Anterior cingulate cortex (tissue), 58 donors: ENCODE data around the gene VAV3.
"Not testable (repeated sequence)": the region's sequence is repeated elsewhere in the genome, so short reads cannot be mapped to it uniquely, and the experiment has no call there.

Experiments
- DNase-seq, 58 donors: peaks; one replicate each; lab custom pipeline; 2025; lab: John Stamatoyannopoulos, UW

VAV3 gene

DNA sequence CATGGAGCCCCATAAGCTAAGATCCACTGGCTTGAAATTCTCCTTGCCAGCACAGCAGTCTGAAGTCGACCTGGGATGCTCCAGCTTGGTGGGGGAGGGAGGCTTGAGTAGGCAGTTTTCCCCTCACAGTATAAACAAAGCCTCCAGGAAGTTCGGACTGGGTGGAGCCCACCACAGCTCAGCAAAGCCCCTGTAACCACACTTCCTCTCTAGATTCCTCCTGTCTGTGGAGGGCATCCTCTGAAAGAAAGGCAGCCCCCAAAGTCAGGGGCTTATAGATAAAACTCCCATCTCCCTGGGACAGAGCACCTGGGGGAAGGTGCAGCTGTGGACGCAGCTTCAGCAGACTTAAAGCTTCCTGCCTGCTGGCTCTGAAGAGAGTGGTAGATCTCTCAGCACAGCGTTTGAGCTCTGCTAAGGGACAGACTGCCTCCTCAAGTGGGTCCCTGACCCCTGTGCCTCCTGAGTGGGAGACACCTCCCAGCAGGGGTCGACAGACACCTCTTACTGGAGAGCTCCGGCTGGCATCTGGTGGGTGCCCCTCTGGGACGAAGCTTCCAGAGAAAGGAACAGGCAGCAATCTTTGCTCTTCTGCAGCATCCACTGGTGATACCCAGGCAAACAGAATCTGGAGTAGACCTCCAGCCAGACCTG, 120.3 kb downstream of the VAV3 start:
- not testable (repeated sequence) for DNase-seq

DNA sequence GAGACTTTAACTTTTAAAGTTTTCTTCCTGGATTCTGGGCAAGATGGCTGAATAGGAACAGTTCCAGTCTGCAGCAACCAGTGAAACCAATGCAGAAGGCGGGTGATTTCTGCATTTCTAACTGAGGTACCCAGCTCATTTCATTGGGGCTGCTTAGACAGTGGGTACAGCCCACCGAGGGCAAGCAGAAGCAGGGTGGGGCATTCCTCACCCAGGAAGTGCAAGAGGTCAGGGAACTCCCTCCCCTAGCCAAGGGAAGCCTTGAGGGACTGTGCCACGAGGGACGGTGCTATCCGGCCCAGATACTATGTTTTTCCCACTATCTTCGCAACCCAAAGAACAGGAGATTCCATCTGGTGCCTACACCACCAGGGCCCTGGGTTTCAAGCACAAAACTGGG, 121.0 kb downstream of the VAV3 start:
- DNase-seq = no peak

DNA sequence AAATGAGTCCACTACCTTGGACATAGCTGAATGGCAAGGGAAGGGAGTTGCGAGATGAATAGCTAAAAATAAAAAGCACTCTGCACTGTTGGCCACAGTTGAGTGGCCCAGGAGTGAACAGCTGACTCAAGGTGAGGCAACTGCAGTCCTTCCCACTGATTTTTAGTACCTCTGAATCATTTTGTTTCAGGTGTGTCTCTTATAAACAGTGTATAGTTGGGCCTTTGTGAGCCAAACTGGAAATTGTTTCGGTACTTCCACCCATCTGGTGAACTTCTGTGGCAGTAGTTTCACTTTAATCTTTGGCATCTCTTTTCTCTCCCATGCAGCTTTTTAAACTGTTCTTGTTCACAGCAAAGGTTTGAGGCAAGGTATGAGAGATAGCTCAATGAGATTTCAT, 122.7 kb downstream of the VAV3 start:
- no peak for DNase-seq

DNA sequence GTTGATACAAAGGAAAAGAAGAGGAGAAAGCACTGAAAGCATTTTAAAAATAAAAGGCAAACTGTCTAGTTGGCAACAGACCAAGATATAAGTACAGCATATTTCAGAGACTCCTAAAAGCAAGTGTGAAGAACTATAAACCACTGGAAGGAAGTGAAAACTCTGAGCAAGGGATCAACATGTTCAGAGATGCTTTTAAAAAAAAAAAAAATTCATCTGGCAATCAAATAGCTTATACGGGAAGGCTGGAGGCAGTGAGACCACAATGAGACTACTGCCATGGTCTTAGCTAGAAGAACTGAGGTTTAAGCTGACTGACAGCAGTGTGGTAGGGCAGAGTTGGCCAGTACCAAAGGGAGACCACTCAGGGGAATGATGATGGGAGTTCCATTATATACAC, 124.3 kb downstream of the VAV3 start:
- peak in 1 of 58 donors; percentile 4 for DNase-seq

DNA sequence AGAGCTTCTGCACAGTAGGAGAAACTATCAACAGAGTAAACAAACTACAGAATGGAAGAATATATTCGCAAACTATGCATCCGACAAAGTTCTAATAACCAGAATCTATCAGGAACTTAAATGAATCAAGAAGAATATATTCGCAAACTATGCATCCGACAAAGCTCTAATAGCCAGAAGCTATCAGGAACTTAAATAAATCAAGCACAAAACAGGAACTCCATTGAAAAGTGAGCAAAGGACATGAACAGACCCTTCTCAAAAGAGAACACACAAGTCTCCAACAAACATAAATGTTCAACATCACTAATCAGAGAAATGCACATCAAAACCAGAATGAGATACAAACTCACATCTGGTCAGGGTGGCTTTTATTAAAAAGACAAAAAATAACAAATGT, 126.9 kb downstream of the VAV3 start:
- no peak for DNase-seq

DNA sequence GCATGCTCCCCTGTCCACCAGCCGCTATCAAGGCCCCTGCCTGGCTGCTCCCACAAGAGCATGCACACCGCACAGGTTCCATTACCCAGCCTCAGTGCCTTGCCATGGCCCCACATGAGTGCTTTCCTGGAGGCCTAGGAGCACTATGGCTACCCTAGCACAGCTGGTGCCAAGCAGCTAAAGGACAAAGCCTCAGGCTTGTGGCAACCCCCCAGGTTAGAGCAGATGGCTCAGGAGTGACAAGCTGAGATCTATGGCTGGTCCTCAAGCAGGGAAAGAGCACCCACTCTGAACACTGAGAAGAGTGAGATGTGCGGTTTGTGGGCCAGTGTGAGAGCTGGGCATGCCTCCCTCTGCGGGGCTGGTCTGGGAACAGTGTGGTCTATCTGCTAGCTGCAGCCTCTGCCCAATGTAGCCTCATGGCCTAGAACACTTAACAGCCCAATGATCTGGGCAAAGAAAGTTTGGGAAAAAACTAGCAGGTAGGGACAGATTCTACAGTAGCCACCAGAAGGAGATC, 129.8 kb downstream of the VAV3 start:
- DNase-seq = no peak

DNA sequence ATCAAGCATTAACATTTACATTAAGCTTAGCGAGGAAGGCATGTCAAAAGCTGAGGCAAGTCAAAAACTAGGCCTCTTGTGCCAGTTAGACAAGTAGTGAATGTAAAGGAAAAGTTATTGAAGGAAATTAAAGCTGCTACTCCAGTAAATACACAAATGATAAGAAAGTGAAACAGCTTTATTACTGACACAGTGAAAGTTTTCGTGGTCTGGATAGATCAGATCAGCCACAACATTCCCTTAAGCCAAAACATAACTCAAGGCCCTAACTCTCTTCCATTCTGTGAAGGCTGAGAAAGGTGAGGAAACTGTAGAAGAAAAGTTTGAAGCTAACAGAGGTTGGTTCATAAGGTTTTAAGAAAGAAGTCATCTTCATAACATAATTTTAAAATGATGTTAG, 131.9 kb downstream of the VAV3 start:
- DNase-seq = no peak

DNA sequence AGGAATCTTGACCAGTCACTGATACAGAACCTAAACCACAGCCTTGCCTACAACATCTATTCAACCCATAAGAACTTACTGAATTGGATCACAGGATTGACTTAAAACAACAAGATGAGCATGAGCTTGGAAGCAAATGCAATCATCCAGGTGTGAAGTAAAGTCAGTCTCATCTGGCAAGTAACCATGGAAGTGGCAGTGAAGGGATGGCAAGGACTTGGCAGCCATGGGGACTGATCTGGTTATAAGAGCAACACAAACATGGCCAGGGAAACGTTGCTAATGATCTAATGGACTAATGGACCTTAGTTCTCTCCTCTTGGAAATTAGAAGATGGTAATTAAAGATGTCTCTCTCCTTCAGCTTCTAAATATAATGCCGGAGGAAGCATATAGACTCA, 133.1 kb downstream of the VAV3 start:
- DNase-seq = no peak

DNA sequence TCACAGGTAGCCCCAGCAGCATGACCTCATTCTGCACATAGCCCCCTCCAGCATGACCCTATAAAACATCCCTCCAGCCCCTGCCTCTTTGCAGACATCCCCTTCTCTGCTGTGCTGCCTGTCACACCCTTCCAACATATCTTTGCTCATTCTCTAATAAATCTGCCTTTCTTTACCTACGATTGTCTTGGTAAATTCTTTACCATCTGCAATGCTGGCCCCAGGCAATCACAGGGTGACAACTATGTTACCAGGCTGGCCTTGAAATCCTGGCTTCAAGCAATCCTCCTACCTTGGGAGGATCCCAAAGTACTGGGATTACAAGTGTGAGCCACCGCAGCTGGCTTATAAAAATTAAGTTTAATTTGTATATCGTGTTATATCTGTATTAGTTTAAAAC, 134.5 kb downstream of the VAV3 start:
- no peak for DNase-seq

DNA sequence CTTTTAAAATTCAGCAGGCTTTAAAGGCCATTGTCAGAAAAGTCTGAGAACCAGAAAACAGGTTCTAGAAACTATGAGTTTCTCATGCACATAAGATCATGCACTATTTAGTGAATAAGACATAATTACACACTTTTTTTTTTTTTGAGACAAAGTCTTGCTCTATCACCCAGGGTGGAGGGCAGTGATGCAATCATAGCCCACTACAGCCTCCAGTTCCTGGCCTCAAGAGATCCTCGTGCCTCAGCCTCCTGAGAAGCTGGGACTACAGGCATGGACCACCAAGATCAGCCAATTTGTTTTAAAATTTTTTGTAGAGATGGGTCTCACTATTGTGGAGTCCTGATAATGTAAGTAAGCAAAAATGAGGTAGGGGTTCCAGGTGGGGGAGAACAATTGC, 134.9 kb downstream of the VAV3 start:
- DNase-seq = no peak

DNA sequence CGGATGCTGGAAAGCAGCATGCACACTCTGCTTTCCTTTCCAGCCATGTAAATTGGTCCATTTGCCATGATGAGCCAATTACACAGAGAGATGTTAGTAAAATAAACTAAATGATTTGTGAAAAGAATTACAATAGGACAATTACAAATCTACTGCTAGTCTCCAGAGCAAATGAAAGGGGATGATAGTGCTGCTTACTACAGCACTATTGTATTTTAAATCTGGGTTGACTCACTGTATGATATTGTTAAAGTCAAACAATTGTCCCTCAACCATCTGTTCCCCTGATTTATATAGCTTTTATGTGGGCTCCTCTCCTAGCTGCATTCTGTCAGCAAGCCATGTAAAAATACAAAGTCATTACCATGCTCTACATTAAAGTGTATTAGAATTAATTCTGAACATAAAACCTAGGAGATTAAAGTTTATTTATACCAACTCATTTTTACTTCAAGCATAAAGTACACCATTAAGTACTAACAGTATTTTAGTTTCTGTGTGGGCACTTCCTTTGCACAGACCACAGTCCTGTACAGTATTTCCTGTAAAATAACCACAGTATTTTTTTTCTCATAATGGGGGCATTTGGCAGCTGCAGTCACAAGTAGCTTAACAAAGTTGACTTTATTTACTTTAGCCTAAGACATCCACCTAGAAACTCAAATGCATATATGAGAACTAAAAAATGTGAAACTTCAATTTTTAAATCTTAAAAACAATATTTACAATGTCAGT, 135.8 kb downstream of the VAV3 start:
- no peak for DNase-seq

DNA sequence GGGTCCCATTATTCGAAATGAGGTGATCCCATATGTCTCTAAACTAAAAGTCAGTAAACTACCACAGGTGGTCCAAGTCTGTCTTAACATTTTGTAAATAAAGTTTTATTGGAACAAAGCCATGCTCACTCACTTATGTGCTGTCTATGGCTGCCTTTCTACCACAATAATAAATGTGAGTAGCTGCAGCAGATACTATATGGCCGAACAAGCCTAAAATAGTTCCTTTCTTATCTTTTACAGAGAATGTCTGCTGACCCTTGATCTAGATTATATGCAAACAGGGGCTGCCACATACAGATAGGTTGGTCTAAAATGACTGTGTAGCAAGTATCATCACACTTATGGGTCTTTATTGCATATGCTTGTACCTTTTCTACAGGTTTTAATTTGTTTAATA, 140.0 kb downstream of the VAV3 start:
- DNase-seq = no peak

DNA sequence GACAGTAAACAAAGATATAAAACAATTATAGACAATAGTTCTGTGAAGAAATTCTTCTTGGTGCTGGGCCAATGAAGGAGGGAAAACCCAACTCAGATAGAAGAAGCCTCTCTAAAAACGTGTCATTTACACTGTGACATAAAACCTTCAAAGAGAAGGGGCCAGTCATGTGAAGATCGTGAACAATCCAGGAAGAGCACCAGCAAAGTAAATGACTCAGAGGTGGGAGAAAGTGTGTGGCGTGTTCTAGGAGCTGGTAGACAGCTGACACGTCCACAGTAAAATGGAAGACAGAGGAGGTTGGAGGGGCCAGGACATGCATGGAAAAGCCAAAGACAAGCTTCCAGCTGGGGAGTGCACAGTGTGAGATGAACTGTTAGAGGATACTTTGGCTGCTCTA, 143.6 kb downstream of the VAV3 start:
- DNase-seq = no peak

DNA sequence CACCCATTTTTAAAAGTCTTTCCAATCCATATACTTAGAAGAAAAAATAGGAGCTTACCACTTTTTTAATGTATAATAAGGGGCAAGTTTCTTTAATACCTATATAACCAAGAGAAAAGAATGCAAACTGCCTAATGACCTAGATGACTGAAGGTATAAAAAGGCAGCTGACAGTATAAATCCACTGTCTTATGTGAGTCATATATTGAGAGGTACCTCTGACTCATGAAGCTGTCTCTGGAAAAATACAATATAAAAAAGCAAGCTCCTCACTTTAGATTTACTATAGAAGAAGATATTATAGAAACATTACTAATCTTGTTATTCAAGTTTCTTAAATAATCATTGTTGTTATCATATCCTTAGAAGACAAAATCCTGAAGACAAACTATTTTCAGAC, 144.2 kb downstream of the VAV3 start:
- DNase-seq = no peak

DNA sequence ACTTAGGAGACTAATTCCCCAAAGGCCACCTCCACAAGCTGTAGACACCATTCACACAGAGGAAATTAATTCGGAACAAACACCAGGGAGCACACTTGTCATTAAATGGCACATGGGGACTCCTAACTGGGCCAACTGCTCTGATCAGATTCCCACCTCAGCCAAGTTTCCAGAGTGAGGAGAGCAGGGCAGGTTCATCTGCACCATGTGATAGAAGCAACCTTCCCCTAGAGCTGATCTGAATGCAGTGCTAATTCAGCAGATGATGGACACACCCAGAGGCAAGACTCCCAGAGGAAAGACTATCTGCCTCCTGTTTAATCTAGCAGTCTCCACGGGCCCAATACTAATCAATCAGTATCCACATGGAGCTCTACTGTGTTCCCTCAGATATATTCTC, 147.0 kb downstream of the VAV3 start:
- no peak for DNase-seq

DNA sequence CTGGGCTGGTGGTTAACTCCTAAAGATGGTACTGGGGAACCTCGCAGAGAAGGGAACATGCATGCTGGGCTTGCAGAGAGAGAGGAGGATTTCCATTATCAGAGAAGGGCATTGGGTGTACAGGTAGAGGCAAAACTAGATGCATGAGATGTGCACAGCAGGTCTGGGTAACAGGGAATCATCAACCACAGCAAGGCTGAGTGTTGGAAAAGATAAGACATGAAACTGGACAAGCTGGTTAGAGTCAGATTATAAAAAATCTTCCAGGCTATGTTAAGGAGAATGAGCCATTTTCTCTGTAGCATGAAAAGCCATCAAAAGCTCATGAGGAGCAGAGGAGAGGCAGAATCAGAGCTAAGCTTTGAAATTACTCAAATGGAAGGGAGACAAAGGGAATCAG, 147.8 kb downstream of the VAV3 start:
- DNase-seq = no peak

DNA sequence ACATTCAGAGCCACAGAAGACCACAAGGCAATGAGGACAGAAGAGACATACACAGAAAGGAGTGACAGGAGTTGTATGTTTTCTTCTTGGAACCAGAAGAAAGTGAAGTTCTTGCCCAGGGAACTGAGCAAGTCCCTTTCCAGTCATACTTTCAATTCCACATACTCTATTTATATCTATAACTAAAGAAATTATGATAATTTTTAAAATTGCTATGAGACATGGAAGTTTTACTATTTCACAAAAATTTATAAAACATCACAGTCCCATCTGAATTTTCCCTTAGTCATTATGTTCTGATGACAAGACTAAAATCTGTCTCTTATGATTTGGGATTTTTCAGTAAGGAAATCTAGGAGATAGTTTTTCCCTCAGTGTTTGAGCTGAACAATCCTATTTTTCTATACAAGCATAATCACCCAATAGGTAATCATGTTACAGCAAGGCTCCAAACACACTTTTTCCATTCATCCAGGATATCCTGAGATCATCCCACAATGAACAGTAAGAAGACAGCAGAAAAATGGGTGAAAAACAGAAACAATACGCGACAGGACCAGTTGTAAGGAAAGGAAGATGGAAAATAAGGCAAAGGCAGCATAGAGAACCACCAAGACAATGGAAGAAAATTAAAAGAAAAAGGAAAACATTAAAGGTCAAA, 154.6 kb downstream of the VAV3 start:
- DNase-seq = no peak

DNA sequence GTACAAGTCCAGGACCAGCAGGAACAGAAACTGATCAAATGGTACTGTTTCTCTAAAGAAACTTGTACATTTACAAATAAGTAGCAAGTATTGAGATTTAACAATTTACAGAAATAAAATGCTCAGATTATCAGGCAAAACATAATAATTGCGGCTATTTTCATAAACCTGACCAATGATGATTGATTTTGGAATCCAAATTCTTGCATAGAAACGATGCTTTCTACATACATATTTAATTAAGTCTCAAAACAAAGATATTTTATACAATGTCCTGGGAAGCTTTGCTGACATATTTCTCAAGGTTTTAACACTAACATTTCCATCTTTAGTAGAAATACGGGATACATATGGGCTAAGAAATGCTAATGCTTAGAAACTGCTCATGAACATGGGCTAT, 157.1 kb downstream of the VAV3 start:
- no peak for DNase-seq

DNA sequence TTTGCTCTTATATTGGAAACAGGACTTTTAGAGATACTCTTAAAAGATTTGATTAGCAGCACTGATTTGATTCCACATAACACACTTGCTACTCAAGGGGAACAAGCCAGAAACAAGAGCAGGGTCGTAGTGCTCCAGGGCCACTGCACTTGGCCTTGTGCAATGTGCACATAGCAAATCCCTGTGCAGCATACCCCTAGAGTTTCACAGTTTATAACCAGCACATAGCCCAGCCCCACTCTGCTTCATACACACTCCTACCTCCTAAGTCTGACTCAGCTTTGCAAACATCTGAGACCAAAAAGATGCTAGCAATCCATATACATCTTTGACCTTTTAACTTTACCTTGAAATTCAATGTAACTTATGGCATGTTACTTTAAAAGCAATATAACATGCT, 157.6 kb downstream of the VAV3 start:
- DNase-seq = no peak

DNA sequence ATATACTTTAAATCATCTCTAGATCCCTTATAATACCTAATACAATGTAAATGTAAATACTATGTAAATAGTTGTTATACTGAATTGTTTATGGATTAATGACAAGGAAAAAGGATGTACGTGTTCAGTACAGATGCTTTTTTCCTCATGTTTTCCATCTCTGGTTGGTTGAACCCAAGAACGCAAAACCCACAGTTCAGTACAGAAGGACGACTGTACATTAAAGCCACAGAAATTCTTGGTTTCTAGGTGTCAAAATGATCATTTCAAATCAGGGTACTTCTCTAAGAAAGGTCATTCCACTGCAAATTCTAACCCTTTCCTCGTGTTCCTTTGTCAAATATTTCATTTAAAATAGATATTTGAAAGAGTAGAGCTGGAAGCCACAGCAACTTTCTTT, 158.1 kb downstream of the VAV3 start:
- no peak for DNase-seq

DNA sequence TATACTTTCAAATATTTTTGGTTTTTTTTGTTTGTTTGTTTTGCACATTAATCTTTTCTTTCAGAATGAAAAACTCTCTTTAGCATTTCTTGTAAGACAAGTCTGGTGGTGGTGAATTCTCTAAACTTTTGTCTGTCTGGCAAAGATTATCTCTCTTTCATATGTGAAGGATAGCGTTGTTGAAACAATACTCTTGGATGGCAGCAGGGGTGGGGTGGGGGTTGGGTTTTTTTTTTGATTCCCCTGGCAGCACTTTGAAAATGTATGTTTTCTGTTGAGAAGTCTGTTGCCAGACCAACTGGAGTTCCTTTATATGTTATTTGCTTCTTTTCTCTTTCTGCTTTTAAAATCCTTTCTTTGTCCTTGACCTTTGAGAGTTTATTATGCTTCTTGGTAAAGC, 160.2 kb downstream of the VAV3 start:
- DNase-seq = no peak

DNA sequence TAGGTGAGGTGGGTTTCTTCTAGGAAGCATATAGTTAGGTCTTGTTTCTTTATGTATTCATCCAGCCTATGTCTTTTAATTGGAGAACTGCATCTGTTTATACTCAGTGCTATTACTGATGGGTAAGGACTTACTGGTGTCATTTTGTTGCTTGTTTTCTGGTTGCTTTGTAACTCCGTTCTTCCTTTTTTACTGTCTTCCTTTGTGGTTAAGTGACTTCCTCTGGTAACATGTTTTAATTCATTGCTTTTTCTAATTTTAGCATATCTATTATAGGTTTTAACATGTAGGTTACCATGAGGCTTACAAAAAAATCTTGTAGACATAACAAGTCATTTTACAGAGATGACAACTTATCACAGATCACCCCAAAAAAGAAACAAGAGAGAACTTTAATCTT, 160.8 kb downstream of the VAV3 start:
- DNase-seq = no peak
